Uterus (tissue), 2 donors: Measurements from ENCODE around the gene CAND2.

Experiments used
- POLR2A ChIP-seq, 2 donors: fragments of 450-650 bp; IDR thresholded peaks; one replicate each; pipeline ENCODE4 v1.6.1; 2016; ENCODE audit warnings: antibody characterized with exemption in 2 of 2, mild to moderate bottlenecking in 1 of 2, moderate library complexity in 1 of 2
- TF ChIP-seq, protein P1 (sequence below), 4 experiments: fragments of 200-600 bp in 2 of 4; fragments of 450-650 bp in 2 of 4; sonication (generic) in 2 of 4; IDR thresholded peaks; one replicate each; pipeline ENCODE4 v1.5.1; 2016 to 2019; ENCODE audit warnings: antibody characterized with exemption in 4 of 4, mild to moderate bottlenecking in 2 of 4, moderate library complexity in 1 of 4

DNA sequence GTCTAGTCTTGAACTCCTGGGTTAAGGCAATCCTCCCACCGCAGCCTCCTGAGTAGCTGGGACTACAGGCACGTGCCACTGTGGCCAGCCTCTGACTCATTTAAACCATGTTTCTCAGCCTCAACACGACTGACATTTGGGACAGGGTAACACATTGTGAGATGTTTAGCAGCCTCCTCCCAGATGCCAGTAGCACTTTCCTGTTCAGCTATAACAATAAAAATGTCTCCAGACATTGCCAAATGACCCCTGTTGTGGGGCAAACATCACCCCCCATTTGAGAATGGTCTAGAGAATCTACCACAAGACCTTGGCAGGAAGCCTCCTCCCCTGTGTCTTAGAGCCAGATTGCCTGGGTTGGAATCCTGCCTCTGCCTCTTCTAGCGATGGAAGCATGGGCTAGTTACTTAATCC lies 45.8 kb upstream of the CAND2 start:
- TF ChIP-seq, protein P1, sequence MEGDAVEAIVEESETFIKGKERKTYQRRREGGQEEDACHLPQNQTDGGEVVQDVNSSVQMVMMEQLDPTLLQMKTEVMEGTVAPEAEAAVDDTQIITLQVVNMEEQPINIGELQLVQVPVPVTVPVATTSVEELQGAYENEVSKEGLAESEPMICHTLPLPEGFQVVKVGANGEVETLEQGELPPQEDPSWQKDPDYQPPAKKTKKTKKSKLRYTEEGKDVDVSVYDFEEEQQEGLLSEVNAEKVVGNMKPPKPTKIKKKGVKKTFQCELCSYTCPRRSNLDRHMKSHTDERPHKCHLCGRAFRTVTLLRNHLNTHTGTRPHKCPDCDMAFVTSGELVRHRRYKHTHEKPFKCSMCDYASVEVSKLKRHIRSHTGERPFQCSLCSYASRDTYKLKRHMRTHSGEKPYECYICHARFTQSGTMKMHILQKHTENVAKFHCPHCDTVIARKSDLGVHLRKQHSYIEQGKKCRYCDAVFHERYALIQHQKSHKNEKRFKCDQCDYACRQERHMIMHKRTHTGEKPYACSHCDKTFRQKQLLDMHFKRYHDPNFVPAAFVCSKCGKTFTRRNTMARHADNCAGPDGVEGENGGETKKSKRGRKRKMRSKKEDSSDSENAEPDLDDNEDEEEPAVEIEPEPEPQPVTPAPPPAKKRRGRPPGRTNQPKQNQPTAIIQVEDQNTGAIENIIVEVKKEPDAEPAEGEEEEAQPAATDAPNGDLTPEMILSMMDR (IDR thresholded peaks at IDR 0.05), result no peak
- no peak for TF ChIP-seq POLR2A (IDR thresholded peaks at IDR 0.05)
